Vagina (tissue), 2 donors: ENCODE results near the gene SF3B5. TPM values are rescaled to one million over a fixed set of nuclear protein-coding genes. Genes with fewer than 3 reads are reported as not detected.

Experiments used
- DNase-seq, 2 donors: peaks; one replicate each; pipeline ENCODE4 v3.0.0-alpha.2; 2017; ENCODE audit errors: extremely low spot score in 2 of 2
- H3K27ac ChIP-seq: fragments of 200-600 bp; sonication (generic); one replicate; pipeline ENCODE4 v1.5.1; 2019
- H3K27me3 ChIP-seq: fragments of 200-600 bp; sonication (generic); one replicate; pipeline ENCODE4 v1.5.1; 2019
- H3K36me3 ChIP-seq, 2 donors: fragments of 200-600 bp; sonication (generic); one replicate each; pipeline ENCODE4 v1.5.1; 2017 to 2019
- H3K4me1 ChIP-seq: fragments of 200-600 bp; sonication (generic); one replicate; pipeline ENCODE4 v1.5.1; 2019
- H3K4me3 ChIP-seq, 2 donors: fragments of 200-600 bp; sonication (generic); 1 replicate in 1 of 2; 2 replicates in 1 of 2; pipeline ENCODE4 v1.5.1; 2016 to 2019
- H3K9me3 ChIP-seq: fragments of 200-600 bp; sonication (generic); one replicate; pipeline ENCODE4 v1.5.1; 2019
- POLR2A ChIP-seq, 2 donors: fragments of 450-650 bp; IDR thresholded peaks; one replicate each; pipeline ENCODE4 v1.6.1; 2017; ENCODE audit warnings: antibody characterized with exemption in 2 of 2, mild to moderate bottlenecking in 2 of 2, moderate library complexity in 2 of 2
- POLR2AphosphoS5 ChIP-seq, 2 donors: sonication (generic); formaldehyde crosslinking; IDR thresholded peaks; one replicate each; pipeline ENCODE4 v1.9.0; 2017; ENCODE audit warnings: antibody characterized with exemption in 2 of 2, mild to moderate bottlenecking in 2 of 2, low read depth in 1 of 2; ENCODE audit not compliant: insufficient read depth in 1 of 2
- intact Hi-C: fragments of 100-400 bp; cut with DNase I; formaldehyde crosslinking; loops from one replicate; pipeline ENCODE4 v1.15.1; 2023
- total RNA-seq: library from RNA; depleted of rRNA; stranded (reverse); fragments of >200 nt; gene quantifications from one replicate; pipeline ENCODE4 v1.2.3, GENCODE V29; 2016
- TF ChIP-seq, protein P1 (sequence below), 3 experiments: fragments of 450-650 bp in 2 of 3; fragments of 200-600 bp in 1 of 3; sonication (generic) in 1 of 3; IDR thresholded peaks; one replicate each; pipeline ENCODE4 v1.5.1; 2017 to 2019; ENCODE audit warnings: antibody characterized with exemption in 3 of 3, mild to moderate bottlenecking in 2 of 3, moderate library complexity in 2 of 3

SF3B5 gene
- total RNA-seq, 1 donor from 2014 or later = 134 TPM

DNA sequence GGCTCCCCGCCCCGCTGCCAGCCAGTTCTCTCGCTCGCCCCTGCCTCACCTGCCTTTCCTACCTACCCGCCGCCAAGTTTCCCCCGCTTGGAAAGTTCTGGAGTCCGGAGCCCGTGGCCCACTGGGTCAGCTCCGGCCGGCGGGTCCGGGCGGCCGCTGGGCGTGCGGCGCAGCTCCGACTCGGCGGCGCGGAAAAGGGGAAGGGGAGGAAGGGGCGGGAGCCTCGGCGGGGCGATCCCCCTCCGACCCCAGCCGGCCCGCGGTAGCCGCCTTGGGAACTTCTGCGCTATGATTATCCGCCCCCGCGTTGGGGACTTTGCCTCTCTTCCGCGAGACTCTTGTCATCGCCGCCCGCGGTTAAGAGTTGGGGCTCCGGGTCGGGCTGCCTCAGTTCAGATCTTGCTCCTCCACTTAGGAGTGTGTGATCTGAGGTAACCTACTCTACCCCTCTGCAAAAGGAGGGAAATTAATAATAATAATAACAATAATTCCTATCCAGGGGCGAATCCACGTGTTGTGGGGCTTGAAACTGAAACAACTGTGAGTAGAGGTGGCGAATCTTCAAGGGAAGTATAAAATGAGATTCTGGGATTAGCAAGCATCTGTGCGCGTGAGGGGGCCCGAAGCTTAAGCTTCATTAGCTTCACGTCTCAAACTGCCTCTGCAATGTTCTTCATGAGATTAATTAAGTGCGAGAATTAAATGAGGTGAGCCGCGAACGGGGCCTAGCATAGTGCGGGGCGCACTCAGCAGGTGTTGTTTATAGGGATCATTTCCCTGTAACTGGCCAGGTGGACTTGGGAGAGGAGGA lies 30.8 kb downstream of the SF3B5 start:
- Histone ChIP-seq H3K36me3 (no peaks in the 10 kb centered on the region), H3K27ac (peak overlapping the region; percentile 71), H3K4me3 (peak overlapping the region; percentile 57 to 75), H3K9me3 (no peaks in the 10 kb centered on the region), H3K27me3 (no peaks in the 10 kb centered on the region), H3K4me1 (peaks cover 11% of the 10 kb centered on the region)
- DNase-seq = no peak
- intact Hi-C loops = no loop called here
- TF ChIP-seq POLR2A (IDR thresholded peaks at IDR 0.05) = no peak
- TF ChIP-seq, protein P1, sequence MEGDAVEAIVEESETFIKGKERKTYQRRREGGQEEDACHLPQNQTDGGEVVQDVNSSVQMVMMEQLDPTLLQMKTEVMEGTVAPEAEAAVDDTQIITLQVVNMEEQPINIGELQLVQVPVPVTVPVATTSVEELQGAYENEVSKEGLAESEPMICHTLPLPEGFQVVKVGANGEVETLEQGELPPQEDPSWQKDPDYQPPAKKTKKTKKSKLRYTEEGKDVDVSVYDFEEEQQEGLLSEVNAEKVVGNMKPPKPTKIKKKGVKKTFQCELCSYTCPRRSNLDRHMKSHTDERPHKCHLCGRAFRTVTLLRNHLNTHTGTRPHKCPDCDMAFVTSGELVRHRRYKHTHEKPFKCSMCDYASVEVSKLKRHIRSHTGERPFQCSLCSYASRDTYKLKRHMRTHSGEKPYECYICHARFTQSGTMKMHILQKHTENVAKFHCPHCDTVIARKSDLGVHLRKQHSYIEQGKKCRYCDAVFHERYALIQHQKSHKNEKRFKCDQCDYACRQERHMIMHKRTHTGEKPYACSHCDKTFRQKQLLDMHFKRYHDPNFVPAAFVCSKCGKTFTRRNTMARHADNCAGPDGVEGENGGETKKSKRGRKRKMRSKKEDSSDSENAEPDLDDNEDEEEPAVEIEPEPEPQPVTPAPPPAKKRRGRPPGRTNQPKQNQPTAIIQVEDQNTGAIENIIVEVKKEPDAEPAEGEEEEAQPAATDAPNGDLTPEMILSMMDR (IDR thresholded peaks at IDR 0.05) = no peak
- TF ChIP-seq POLR2AphosphoS5 (IDR thresholded peaks at IDR 0.05; ENCODE audit: insufficient read depth in 1 of 2, low read depth in 1 of 2) = no peak

DNA sequence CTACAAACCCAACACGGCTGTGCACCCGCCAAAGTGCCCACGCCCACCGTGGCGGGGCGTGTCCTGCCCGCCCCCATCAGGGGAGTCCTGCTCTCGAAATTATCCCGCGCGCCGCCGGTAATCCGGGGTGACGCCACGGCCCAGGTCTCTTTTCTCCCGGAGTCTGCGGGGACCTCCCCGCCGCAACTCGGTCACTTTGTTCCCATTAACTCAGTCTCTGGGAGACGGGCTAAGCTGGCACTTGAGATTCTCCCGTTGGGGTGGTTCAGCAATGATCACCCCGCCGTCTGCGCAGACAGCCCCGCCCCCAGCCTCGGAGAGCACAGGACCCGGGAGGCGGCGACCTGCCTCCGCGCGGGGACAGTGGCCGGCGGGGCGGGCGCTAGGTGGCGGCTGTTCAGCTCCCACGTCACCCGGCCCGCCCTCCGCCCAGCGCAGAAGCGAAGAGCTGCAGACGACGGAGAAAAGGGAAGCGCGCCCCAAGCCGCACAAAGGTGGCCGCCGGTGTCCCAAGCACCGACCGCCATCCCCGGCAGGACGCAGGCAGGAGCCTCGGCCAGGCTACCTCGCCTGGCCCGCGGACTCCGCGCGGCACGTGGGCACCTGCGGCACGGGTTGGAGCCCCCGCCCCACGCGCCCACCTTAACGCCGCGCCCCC lies 31.5 kb downstream of the SF3B5 start:
- Histone ChIP-seq H3K36me3 (no peaks in the 10 kb centered on the region), H3K4me1 (peaks cover 11% of the 10 kb centered on the region), H3K9me3 (no peaks in the 10 kb centered on the region), H3K27me3 (no peaks in the 10 kb centered on the region), H3K4me3 (peak overlapping the region; percentile 57 to 75), H3K27ac (peak overlapping the region; percentile 71)
- peak in 1 of 2 donors; percentile 72 for TF ChIP-seq POLR2AphosphoS5 (IDR thresholded peaks at IDR 0.05; ENCODE audit: insufficient read depth in 1 of 2, low read depth in 1 of 2)
- TF ChIP-seq, protein P1 (IDR thresholded peaks at IDR 0.05) = peak in 1 of 3 experiments; percentile 2
- peak in 1 of 2 donors; percentile 54 for TF ChIP-seq POLR2A (IDR thresholded peaks at IDR 0.05)
- intact Hi-C loops = no loop called here
- DNase-seq = no peak

DNA sequence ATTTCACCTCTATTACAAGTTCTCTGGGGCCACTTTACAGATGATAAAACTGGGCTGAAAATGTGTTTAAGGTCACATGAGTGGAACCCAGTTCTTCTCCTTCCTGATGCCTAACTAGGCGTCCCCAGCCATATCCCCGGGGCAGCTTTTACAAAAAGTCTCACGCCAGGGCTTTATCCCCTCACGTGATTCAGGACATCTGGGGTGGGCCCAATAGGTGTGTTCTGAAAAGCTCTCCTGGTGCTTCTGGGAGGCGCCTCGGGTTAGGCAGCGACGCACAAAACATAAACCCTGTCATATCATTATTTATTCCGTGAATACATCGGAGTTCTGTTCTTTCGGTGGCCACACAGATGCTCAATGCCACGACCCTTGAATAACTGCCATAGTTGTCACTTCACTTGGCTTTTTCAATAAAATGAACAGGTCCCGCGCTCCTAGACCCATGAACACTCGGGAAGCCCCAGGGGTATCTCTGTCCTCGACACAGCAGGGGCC lies 32.1 kb downstream of the SF3B5 start:
- Histone ChIP-seq H3K4me1 (peaks cover 11% of the 10 kb centered on the region), H3K27me3 (no peaks in the 10 kb centered on the region), H3K4me3 (peak overlapping the region; percentile 57 to 75), H3K36me3 (no peaks in the 10 kb centered on the region), H3K9me3 (no peaks in the 10 kb centered on the region), H3K27ac (peak overlapping the region; percentile 71)
- no peak for DNase-seq
- intact Hi-C loops = no loop called here
- no peak for TF ChIP-seq POLR2AphosphoS5 (IDR thresholded peaks at IDR 0.05; ENCODE audit: insufficient read depth in 1 of 2, low read depth in 1 of 2)
- TF ChIP-seq POLR2A (IDR thresholded peaks at IDR 0.05) = no peak
- TF ChIP-seq, protein P1 (IDR thresholded peaks at IDR 0.05) = no peak

DNA sequence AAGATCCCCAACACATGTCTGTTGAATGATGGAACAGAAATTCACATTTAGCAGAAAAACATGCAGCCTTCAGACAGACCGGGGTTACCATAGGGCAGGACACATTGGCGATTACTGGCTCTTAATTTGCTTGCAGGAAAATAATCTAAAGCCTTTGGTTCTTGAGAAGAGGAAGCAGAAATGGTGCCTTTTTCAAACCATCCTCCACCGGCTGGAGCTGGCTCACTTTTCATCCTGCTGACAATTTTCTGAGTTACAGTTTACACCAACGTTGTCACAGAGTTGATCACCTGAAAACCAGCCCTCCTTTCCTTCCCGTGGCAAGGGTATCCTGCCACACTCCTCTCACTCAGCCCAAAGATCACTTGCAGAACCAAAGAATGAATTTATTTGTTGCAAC lies 32.6 kb downstream of the SF3B5 start:
- DNase-seq = no peak
- Histone ChIP-seq H3K27ac (no peak overlapping the region), H3K27me3 (no peaks in the 10 kb centered on the region), H3K4me3 (peak overlapping the region in 1 of 2 donors; percentile 75), H3K4me1 (peaks cover 11% of the 10 kb centered on the region), H3K9me3 (no peaks in the 10 kb centered on the region), H3K36me3 (no peaks in the 10 kb centered on the region)
- TF ChIP-seq POLR2A (IDR thresholded peaks at IDR 0.05) (no peak), POLR2AphosphoS5 (IDR thresholded peaks at IDR 0.05; ENCODE audit: insufficient read depth in 1 of 2, low read depth in 1 of 2) (no peak)
- TF ChIP-seq, protein P1 (IDR thresholded peaks at IDR 0.05) = no peak
- intact Hi-C loops = no loop called here
